Measurements from ENCODE around the gene ADAMTS17. TPM values are rescaled to one million over a fixed set of nuclear protein-coding genes. Genes with fewer than 3 reads are reported as not detected.

ADAMTS17 gene
- total RNA-seq, 8 experiments from 2014 or later: 0.33 to 2.1 (median 1.1) TPM

DNA sequence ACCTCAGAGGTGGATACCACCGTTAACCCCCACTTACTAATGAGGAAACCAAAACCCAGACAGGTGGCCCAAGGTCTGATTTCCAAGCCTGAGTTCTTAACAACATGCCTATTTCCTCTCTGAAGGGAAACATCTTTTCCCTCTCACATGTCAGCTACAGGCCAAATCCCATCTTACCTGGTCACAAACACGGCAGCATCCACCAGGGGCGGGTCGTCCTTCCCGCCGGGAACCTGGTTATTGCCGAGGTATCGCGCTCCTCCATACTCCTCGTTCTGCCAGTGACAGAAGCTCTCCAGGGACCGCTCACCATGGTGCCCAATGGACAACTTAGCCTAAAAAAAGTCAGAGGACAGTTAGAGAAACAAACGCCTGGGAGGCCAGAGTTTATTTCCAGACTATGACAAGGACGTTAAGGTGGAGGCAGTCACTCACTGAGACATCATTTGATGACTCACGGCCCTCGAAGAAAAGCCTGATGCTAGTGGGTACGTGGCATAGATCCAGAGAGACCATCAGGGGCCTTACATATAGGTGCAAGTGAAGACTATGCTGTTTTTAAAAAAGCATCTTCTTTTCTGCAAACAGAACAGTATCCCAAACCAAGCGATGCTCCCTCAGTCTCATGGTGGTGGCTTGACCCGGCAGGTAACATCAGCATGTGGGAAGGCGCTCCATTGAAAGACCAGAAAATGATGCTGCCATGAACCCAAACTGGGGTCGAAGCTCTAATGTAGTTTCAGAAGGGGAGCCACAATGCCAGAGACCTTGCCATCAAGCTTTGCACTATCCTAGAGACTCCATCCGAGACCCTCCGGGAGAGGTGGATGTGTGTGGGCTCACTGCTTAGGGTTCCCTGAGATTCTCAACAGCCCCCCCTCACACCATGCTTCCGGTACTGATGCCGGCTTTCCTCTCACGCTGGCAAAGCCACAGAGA is 80.2 kb downstream of the ADAMTS17 start:
- Histone ChIP-seq H3K4me3 (no peak overlapping the region), H3K4me1 (replicated peaks in 1 of 2) (no peaks in the 10 kb centered on the region), H3K27ac (no peak overlapping the region)
- in situ Hi-C loops (cut with MboI; ENCODE audit: low pct_unique_long_range_greater_than_20kb in 2 of 9, low sequenced_read_pairs in 9 of 9, unreplicated experiment in 9 of 9): no loop called here
- no peak for ATAC-seq (replicated peaks in 6 of 8)
- WGBS, 10 experiments: 20 to 87% (median 74%) methylated on average over 1 to 16 of the region's 25 CpGs; no CpG with 5 or more reads in 2 of the 10 experiments

DNA sequence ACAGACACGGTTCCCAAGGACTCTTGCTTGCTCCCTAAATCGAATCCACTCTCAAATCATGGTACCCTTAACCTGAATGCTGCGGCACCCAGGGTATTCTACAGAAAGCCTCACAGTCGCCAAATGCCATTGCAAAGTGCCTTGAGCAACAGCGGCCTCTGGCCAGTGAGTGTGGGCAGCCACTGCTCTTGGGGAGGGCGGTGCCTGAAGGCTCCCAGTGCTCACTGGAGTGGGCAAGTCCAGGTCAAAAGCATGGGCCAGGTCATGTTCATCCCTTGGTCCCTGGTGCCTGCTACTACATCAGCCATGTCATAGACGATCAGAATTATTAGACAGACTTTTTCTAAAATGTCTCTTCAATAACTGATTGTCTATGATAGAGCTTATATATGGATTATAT is 82.5 kb downstream of the ADAMTS17 start:
- H3K4me1 ChIP-seq (replicated peaks in 1 of 2): no peaks in the 10 kb centered on the region
- 0 to 100% (median 52%) methylated on average over 1 to 6 of the region's 7 CpGs; no CpG with 5 or more reads in 2 of the 10 experiments for WGBS, 10 experiments
- no peak for ATAC-seq (replicated peaks in 6 of 8)
- H3K27ac ChIP-seq: no peak overlapping the region
- in situ Hi-C loops (cut with MboI; ENCODE audit: low pct_unique_long_range_greater_than_20kb in 2 of 9, low sequenced_read_pairs in 9 of 9, unreplicated experiment in 9 of 9): no loop called here
- no peak overlapping the region for H3K4me3 ChIP-seq

DNA sequence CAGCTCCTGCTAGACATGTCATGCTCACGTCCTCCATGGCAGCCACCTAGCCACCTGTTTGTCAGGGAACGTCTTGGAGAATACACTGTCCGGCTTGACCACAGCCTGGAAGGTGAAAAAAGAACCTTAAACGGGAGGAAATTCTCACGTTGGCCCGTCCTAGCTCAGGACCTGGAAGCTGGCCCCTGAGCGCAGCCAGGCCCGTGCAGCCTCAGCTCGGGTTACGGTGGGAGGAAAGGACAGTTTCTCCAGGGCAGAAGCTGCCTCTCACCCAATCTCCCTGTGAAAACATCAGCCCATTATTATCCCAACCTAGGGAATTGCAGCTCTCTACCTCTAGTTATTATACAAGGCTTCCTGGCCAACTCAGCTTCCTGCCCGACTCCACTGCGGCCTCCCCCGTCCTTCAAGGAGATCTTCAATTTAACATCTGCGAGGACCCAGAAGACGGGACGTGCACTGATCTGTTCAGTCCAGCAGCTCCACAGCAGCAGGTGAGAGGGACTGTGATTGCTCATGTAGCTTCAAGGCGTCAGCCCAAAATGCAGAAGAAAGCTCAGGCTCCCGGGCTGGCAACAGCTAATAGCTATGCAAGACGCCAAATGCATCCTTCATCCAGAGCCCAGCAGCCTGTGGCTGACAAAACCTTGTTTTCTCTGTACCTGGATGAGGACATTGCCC is 84.7 kb downstream of the ADAMTS17 start:
- H3K27ac ChIP-seq: no peak overlapping the region
- no peaks in the 10 kb centered on the region for H3K4me1 ChIP-seq (replicated peaks in 1 of 2)
- no peak for ATAC-seq (replicated peaks in 6 of 8)
- H3K4me3 ChIP-seq: no peak overlapping the region
- WGBS, 10 experiments: 34 to 86% (median 80%) methylated on average over 1 to 15 of the region's 19 CpGs; no CpG with 5 or more reads in 2 of the 10 experiments
- in situ Hi-C loops (cut with MboI; ENCODE audit: low pct_unique_long_range_greater_than_20kb in 2 of 9, low sequenced_read_pairs in 9 of 9, unreplicated experiment in 9 of 9): no loop called here

GRCh38 chr15:100256101-100256969 is 85.4 kb downstream of the ADAMTS17 start:
- ATAC-seq (replicated peaks in 6 of 8): no peak
- Histone ChIP-seq H3K4me3 (no peak overlapping the region), H3K27ac (no peak overlapping the region), H3K4me1 (replicated peaks in 1 of 2) (no peaks in the 10 kb centered on the region)
- WGBS, 10 experiments: 6 to 86% (median 73%) methylated on average over 2 to 12 of the region's 20 CpGs; no CpG with 5 or more reads in 1 of the 10 experiments
- in situ Hi-C loops (cut with MboI; ENCODE audit: low pct_unique_long_range_greater_than_20kb in 2 of 9, low sequenced_read_pairs in 9 of 9, unreplicated experiment in 9 of 9): no loop called here

DNA sequence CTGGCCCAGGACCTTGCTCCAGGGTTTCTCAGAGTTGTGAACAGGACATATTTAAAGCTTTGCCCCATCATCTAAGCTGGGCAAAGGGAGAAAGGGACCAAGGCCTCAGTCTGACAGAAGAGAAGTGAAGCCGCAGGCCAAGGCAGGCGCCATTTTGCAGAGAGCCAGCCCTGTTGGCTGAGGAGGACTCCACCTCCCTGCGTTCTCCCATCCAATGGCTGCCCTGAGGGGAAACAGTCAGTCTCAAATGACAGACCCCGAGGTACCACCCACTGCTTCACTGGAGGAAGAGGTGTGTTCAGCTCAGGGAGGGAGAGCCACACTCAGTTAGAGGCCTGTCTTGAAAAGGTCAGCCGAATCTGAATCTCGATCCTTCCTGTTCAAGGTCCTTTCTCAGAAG is 86.1 kb downstream of the ADAMTS17 start:
- Histone ChIP-seq H3K27ac (no peak overlapping the region), H3K4me1 (replicated peaks in 1 of 2) (no peaks in the 10 kb centered on the region), H3K4me3 (no peak overlapping the region)
- 38 to 100% (median 80%) methylated on average over 1 to 3 of the region's 6 CpGs; no CpG with 5 or more reads in 5 of the 10 experiments for WGBS, 10 experiments
- no peak for ATAC-seq (replicated peaks in 6 of 8)
- in situ Hi-C loops (cut with MboI; ENCODE audit: low pct_unique_long_range_greater_than_20kb in 2 of 9, low sequenced_read_pairs in 9 of 9, unreplicated experiment in 9 of 9): no loop called here

DNA sequence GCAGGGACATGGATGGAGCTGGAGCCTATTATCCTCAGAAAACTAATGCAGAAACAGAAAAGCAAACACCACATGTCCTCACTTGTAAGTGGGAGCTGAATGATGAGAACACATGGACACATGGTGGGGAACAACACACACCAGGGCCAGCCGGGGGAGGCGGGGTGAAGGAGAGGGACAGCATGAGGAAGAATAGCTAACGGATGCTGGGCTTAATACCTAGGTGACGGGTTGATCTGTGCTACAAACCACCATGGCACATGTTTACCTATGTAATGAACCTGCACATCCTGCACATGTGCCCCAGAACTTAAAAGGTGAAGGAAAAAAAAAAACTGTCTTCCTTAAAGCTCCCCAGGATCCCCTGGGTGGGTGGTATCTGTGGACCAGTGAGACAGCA is 87.1 kb downstream of the ADAMTS17 start:
- Histone ChIP-seq H3K4me3 (no peak overlapping the region), H3K27ac (no peak overlapping the region), H3K4me1 (replicated peaks in 1 of 2) (no peaks in the 10 kb centered on the region)
- 33 to 100% (median 73%) methylated on average over 1 to 4 of the region's 4 CpGs; no CpG with 5 or more reads in 3 of the 10 experiments for WGBS, 10 experiments
- ATAC-seq (replicated peaks in 6 of 8): no peak
- in situ Hi-C loops (cut with MboI; ENCODE audit: low pct_unique_long_range_greater_than_20kb in 2 of 9, low sequenced_read_pairs in 9 of 9, unreplicated experiment in 9 of 9): no loop called here

DNA sequence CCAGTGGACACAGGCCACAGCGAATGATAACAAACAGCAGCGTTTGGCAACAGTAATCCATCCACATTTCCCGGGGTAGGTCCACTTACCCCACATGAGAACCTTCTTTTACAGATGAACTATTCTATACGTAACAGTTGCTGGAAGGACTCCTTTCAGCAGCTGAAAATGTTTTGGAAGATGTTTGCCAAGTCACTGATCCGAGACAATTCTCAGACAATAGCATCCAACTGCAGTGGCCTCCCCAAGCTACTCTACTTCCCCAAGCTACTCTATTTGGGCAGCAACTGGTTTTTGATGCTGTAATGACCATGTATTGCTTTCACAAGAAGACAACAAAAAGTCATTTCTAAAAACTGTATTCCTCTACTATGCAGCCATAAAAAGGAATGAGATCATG is 87.5 kb downstream of the ADAMTS17 start:
- in situ Hi-C loops (cut with MboI; ENCODE audit: low pct_unique_long_range_greater_than_20kb in 2 of 9, low sequenced_read_pairs in 9 of 9, unreplicated experiment in 9 of 9): no loop called here
- H3K4me1 ChIP-seq (replicated peaks in 1 of 2): no peaks in the 10 kb centered on the region
- H3K4me3 ChIP-seq: no peak overlapping the region
- ATAC-seq (replicated peaks in 6 of 8): no peak
- H3K27ac ChIP-seq: no peak overlapping the region
- WGBS, 10 experiments: 0 to 100% (median 7%) methylated on average over 1 to 4 of the region's 5 CpGs; no CpG with 5 or more reads in 3 of the 10 experiments

DNA sequence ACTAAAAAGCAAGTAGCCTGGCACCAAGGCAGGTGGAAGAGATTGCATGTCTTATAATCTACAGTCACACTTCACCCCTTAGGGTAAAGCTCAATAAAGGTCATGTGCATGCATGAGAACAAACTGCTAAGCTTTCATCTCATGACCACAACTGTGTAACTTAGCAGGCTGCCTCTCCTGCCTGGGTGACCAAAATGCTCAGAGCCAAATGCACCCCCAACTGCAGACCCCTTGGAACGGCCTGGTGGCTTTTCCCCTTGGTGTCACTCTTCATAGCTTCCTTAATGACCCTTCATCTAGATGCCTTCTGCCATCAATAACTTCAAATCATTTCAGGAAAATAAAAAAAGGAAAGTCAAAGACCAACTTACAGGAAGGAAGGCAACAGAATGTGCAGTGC is 88.1 kb downstream of the ADAMTS17 start:
- Histone ChIP-seq H3K4me3 (no peak overlapping the region), H3K4me1 (replicated peaks in 1 of 2) (no peaks in the 10 kb centered on the region), H3K27ac (no peak overlapping the region)
- 0 to 100% (median 29%) methylated on average over 1 of the region's 1 CpG; no CpG with 5 or more reads in 7 of the 10 experiments for WGBS, 10 experiments
- no peak for ATAC-seq (replicated peaks in 6 of 8)
- in situ Hi-C loops (cut with MboI; ENCODE audit: low pct_unique_long_range_greater_than_20kb in 2 of 9, low sequenced_read_pairs in 9 of 9, unreplicated experiment in 9 of 9): no loop called here

DNA sequence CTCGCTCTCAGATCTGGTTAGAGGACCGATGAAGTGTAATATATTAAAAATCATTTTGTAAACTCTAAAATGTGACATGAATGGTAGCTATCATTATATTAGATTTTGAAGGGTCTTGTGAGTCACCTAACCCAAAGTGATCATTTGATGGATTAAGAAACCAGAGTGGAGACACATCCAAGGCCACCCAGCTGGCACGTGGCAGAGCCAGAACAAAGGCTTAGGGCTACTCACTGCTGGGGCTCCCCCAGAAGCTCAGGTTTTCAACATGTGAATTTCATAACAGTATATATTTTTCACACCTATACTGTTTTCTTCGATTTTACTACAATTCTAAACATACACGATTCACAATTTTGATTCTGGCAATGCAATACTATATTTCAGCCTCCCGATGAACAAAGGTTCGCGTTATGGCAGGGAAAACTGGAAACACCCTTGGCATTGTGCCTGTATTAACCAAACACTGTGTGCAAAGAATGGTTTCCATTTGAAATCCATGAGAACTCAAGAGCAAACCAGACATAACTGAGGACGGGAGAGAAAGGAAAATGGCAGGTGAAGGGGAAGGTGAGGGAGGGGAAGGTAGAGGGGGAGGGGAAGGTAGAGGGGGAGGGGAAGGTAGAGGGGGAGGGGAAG is 88.9 kb downstream of the ADAMTS17 start:
- ATAC-seq (replicated peaks in 6 of 8): no peak
- no peak overlapping the region for H3K27ac ChIP-seq
- no peak overlapping the region for H3K4me3 ChIP-seq
- WGBS, 10 experiments: 12 to 93% (median 69%) methylated on average over 2 to 8 of the region's 9 CpGs; no CpG with 5 or more reads in 2 of the 10 experiments
- in situ Hi-C loops (cut with MboI; ENCODE audit: low pct_unique_long_range_greater_than_20kb in 2 of 9, low sequenced_read_pairs in 9 of 9, unreplicated experiment in 9 of 9): no loop called here
- no peaks in the 10 kb centered on the region for H3K4me1 ChIP-seq (replicated peaks in 1 of 2)

DNA sequence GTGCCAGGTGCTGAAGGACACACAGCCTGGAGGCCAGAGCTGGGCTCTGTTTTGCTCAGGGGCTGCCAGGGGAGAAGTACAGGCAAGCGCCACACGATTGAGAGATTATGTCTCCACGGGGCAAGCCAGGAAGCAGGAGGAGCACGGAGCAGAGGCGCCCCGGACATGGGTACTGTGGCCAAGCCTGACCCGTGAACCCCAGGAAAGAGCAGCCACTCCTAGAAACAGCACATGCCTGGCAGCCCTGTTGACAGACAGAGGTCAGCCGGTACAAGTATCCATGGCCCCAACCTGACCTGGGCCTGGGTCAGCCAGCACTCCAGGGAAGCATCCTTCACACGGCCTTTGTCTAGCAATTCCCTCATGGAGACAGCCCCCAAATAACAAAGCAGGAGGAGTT is 89.4 kb downstream of the ADAMTS17 start:
- Histone ChIP-seq H3K4me1 (replicated peaks in 1 of 2) (no peaks in the 10 kb centered on the region), H3K27ac (no peak overlapping the region), H3K4me3 (no peak overlapping the region)
- WGBS, 10 experiments: 56 to 100% (median 95%) methylated on average over 1 to 5 of the region's 9 CpGs; no CpG with 5 or more reads in 6 of the 10 experiments
- ATAC-seq (replicated peaks in 6 of 8): no peak
- in situ Hi-C loops (cut with MboI; ENCODE audit: low pct_unique_long_range_greater_than_20kb in 2 of 9, low sequenced_read_pairs in 9 of 9, unreplicated experiment in 9 of 9): no loop called here

DNA sequence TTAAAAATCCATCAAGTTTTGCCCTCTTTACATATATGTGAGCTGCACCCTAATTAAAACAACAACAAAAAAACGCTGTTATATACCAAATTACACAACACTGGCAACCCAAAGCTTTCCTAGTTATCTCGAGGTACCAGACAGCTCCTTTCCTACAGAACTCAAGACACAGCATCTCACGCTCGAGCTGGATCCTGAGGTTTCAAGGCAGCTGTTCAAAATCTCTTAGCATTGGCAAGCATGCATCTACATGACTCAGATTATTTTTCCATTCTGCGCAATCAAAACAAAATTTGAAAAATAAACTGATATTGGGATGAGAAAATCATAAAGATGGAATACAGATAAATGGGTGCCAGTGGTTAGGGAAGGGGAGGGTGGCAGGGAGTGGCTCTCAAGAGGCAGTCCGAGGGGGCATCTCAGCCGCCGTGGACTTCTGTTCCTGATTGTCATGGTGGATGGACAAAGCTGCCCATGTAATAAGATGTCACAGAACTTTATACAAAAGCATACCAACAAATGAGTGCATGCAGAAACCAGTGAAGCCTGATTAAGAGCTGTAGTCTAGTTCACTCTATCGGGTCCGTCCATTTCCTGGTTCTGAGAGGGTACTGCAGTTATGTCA is 91.5 kb downstream of the ADAMTS17 start:
- no peak overlapping the region for H3K4me3 ChIP-seq
- no peak overlapping the region for H3K27ac ChIP-seq
- 0 to 100% (median 57%) methylated on average over 1 to 8 of the region's 10 CpGs; no CpG with 5 or more reads in 1 of the 10 experiments for WGBS, 10 experiments
- H3K4me1 ChIP-seq (replicated peaks in 1 of 2): no peaks in the 10 kb centered on the region
- no peak for ATAC-seq (replicated peaks in 6 of 8)
- in situ Hi-C loops (cut with MboI; ENCODE audit: low pct_unique_long_range_greater_than_20kb in 2 of 9, low sequenced_read_pairs in 9 of 9, unreplicated experiment in 9 of 9): no loop called here
